ENCODE results near the gene CABP4. TPM values are rescaled to one million over a fixed set of nuclear protein-coding genes. Genes with fewer than 3 reads are reported as not detected.
"Not testable (repeated sequence)": the region's sequence is repeated elsewhere in the genome, so short reads cannot be mapped to it uniquely, and the experiment has no call there.

The CABP4 gene
- total RNA-seq, 2 experiments from 2014 or later, result 1.6 to 1.9 TPM

DNA sequence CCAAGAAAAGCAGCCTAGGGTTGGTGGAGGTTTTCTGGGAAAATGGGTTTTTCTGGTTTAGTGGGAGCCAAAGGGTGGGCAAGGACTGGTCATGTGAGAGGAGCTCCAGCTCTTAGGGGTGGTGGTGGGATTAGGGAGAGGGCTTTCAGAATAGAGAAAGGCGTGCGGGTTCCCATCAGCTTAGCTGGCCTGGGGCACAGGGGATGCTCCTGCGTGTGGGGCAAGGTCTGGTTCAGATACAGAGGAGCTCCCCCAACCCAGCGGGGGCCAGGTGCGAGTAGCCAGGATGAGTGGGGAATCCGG lies 13.3 kb downstream of the CABP4 start:
- ChIA-PET CTCF (interaction anchor here (0.6 to 3.2 kb wide), 12 partner anchors 16 to 115 kb away, joined by 3 to 21 read pairs (median 4); partner anchors contain the start of genes GPR152, PITPNM1, POLD4 and PPP1CA), POLR2A (interaction anchor here (0.6 to 8.7 kb wide), 7 partner anchors 9 to 146 kb away, joined by 3 to 103 read pairs (median 6); partner anchors contain the start of genes AIP and PTPRCAP)
- ATAC-seq (peak; percentile 2), DNase-seq (peak; percentile 39)
- H3K4me3 Mint-ChIP-seq, result peak overlapping the region; percentile 87
- no peaks in the 10 kb centered on the region for H3K9me3 Mint-ChIP-seq (ENCODE audit: insufficient read depth)
- H3K36me3 Mint-ChIP-seq (ENCODE audit: low read depth), result peaks cover 4% of the 10 kb centered on the region
- H3K27ac Mint-ChIP-seq, result peak overlapping the region; percentile 83
- H3K4me1 Mint-ChIP-seq (ENCODE audit: low read depth), result peaks cover 38% of the 10 kb centered on the region
- no peaks in the 10 kb centered on the region for H3K27me3 Mint-ChIP-seq (ENCODE audit: low read depth)

- no peaks in the 10 kb centered on the region for H3K9me3 Mint-ChIP-seq (ENCODE audit: insufficient read depth)
- ATAC-seq (peak; percentile 79), DNase-seq (peak; percentile 92)
- peaks cover 38% of the 10 kb centered on the region for H3K4me1 Mint-ChIP-seq (ENCODE audit: low read depth)
- peaks cover 4% of the 10 kb centered on the region for H3K36me3 Mint-ChIP-seq (ENCODE audit: low read depth)
- ChIA-PET POLR2A (interaction anchor here (0.6 to 8.7 kb wide), 8 partner anchors 10 to 146 kb away, joined by 3 to 103 read pairs (median 6); partner anchors contain the start of genes AIP and PTPRCAP), CTCF (interaction anchor here (0.6 to 3.2 kb wide), 13 partner anchors 10 to 116 kb away, joined by 3 to 21 read pairs (median 4); partner anchors contain the start of genes GPR152, POLD4, PPP1CA and PTPRCAP)
- peak within 1 kb of the TSS; percentile 83 for H3K27ac Mint-ChIP-seq
- H3K27me3 Mint-ChIP-seq (ENCODE audit: low read depth), result no peaks in the 10 kb centered on the region
- peak within 1 kb of the TSS; percentile 87 for H3K4me3 Mint-ChIP-seq
These were observed 13.8 kb downstream of the CABP4 start, which contains the start of gene TMEM134 for GRCh38 chr11:67468759-67469507. Gene TMEM134, minus strand, starts transcription at chr11:67469251. Its CDS starts 59 bp downstream, at chr11:67469192.

GRCh38 chr11:67469508-67469811 lies 14.3 kb downstream of the CABP4 start:
- Mint-ChIP-seq H3K27me3 (ENCODE audit: low read depth) (no peaks in the 10 kb centered on the region), H3K36me3 (ENCODE audit: low read depth) (peaks cover 4% of the 10 kb centered on the region), H3K9me3 (ENCODE audit: insufficient read depth) (no peaks in the 10 kb centered on the region), H3K4me3 (peak overlapping the region; percentile 77), H3K27ac (peak overlapping the region; percentile 82), H3K4me1 (ENCODE audit: low read depth) (peaks cover 33% of the 10 kb centered on the region)
- ChIA-PET CTCF (interaction anchor here (0.6 to 3.2 kb wide), 6 partner anchors 9 to 65 kb away, joined by 3 to 21 read pairs (median 3); partner anchors contain the start of gene PTPRCAP), POLR2A (interaction anchor here (0.7 to 8.7 kb wide), 6 partner anchors 15 to 60 kb away, joined by 3 to 103 read pairs (median 6); partner anchors contain the start of genes AIP and PTPRCAP)
- ATAC-seq (no peak), DNase-seq (no peak)

- Mint-ChIP-seq H3K4me3 (no peak overlapping the region), H3K36me3 (ENCODE audit: low read depth) (peaks cover under 1% of the 10 kb centered on the region), H3K27me3 (ENCODE audit: low read depth) (no peaks in the 10 kb centered on the region), H3K27ac (no peak overlapping the region), H3K9me3 (ENCODE audit: insufficient read depth) (no peaks in the 10 kb centered on the region), H3K4me1 (ENCODE audit: low read depth) (peaks cover 29% of the 10 kb centered on the region)
- ATAC-seq (no peak), DNase-seq (no peak)
- ChIA-PET CTCF (interaction anchor here (0.9 to 3.2 kb wide), 3 partner anchors 11 to 64 kb away, joined by 3 to 21 read pairs (median 6); partner anchors contain the start of gene PTPRCAP), POLR2A (interaction anchor here (0.8 to 8.7 kb wide), 4 partner anchors 14 to 63 kb away, joined by 4 to 103 read pairs (median 37); partner anchors contain the start of genes AIP and PTPRCAP)
These were observed 15.3 kb downstream of the CABP4 start for GRCh38 chr11:67470337-67471002.

DNA sequence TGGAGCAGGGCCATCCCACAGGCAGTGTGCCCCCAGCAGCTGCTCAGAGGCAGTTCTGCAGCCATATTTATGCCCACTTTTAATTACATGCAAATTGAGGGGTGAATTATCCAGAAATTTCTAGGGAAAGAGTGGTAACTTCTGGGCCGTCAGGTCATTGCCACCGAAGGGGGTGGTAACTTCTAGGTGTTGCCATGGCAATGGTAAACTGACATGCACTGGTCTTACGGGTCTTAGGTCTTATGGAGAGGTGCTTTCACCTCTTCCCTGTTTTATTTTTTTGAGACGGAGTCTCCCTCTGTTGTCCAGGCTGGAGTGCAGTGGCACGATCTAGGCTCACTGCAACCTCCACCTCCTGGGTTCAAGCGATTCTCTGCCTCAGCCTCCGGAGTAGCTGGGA lies 17.7 kb downstream of the CABP4 start:
- ATAC-seq, result no peak
- H3K9me3 Mint-ChIP-seq (ENCODE audit: insufficient read depth), result no peaks in the 10 kb centered on the region
- no peak overlapping the region for H3K27ac Mint-ChIP-seq
- H3K27me3 Mint-ChIP-seq (ENCODE audit: low read depth), result peaks cover 3% of the 10 kb centered on the region
- H3K36me3 Mint-ChIP-seq (ENCODE audit: low read depth), result no peaks in the 10 kb centered on the region
- DNase-seq, result no peak
- ChIA-PET POLR2A (interaction anchor here (0.9 to 8.7 kb wide), 2 partner anchors 8 to 12 kb away, joined by 3 to 70 read pairs; partner anchors contain the start of gene AIP), CTCF (no interaction called here)
- peaks cover 11% of the 10 kb centered on the region for H3K4me1 Mint-ChIP-seq (ENCODE audit: low read depth)
- no peak overlapping the region for H3K4me3 Mint-ChIP-seq

- not testable (repeated sequence) for H3K4me3 Mint-ChIP-seq; H3K36me3 Mint-ChIP-seq (ENCODE audit: low read depth); H3K9me3 Mint-ChIP-seq (ENCODE audit: insufficient read depth); H3K27ac Mint-ChIP-seq; H3K27me3 Mint-ChIP-seq (ENCODE audit: low read depth); DNase-seq; H3K4me1 Mint-ChIP-seq (ENCODE audit: low read depth); ATAC-seq
- CTCF ChIA-PET, result interaction anchor here (0.8 to 1.4 kb wide), 3 partner anchors 11 to 56 kb away, joined by 3 to 5 read pairs (median 3); partner anchors contain the start of gene RPS6KB2
- POLR2A ChIA-PET, result interaction anchor here (0.9 kb wide), 1 partner anchor 40 kb away, joined by 3 read pairs; no protein-coding TSS in a partner anchor
These were observed 21.5 kb downstream of the CABP4 start for GRCh38 chr11:67476692-67477091.

DNA sequence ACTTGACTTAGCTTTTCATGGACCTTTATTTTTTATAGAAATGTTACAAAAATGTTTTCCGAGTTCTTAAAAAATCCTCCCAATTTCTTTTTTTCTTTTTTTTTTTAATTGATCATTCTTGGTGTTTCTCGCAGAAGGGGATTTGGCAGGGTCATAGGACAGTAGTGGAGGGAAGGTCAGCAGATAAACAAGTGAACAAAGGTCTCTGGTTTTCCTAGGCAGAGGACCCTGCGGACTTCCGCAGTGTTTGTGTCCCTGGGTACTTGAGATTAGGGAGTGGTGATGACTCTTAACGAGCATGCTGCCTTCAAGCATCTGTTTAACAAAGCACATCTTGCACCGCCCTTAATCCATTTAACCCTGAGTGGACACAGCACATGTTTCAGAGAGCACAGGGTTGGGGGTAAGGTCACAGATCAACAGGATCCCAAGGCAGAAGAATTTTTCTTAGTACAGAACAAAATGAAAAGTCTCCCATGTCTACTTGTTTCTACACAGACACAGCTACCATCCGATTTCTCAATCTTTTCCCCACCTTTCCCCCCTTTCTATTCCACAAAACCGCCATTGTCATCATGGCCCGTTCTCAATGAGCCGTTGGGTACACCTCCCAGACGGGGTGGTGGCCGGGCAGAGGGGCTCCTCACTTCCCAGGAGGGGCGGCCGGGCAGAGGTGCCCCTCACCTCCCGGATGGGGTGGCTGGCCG lies 22.3 kb downstream of the CABP4 start:
- H3K4me1 Mint-ChIP-seq (ENCODE audit: low read depth); DNase-seq; CTCF ChIA-PET; H3K4me3 Mint-ChIP-seq; H3K36me3 Mint-ChIP-seq (ENCODE audit: low read depth); H3K27ac Mint-ChIP-seq; ATAC-seq; POLR2A ChIA-PET; H3K9me3 Mint-ChIP-seq (ENCODE audit: insufficient read depth); H3K27me3 Mint-ChIP-seq (ENCODE audit: low read depth): not testable (repeated sequence)

DNA sequence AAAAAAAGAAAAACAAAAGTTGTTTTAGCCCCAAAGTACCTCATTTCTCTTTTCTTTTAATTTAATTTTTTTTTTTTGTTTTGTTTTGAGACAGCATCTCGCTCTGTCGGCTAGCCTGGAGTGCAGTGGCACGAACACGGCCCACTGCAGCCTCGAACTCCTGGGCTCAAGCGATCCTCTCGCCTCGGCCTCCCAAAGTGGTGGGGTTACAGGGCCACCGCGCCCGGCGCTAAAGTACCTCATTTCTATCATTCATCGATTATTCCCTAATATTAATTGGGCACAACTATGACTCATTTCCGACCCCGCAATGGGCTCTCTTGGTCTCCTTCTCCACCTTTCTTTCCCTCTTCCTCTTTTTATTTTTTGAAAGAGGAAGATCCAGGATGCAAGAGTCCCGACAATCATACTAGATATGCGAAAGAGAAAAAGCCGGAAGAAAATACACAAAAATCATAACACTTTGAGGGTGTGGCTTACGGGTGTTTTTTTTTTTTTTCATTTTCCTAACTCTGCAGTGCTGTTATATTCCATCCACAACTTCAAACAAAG lies 27.2 kb downstream of the CABP4 start:
- H3K36me3 Mint-ChIP-seq (ENCODE audit: low read depth), result peaks cover 35% of the 10 kb centered on the region
- no peaks in the 10 kb centered on the region for H3K9me3 Mint-ChIP-seq (ENCODE audit: insufficient read depth)
- H3K27me3 Mint-ChIP-seq (ENCODE audit: low read depth), result peaks cover 5% of the 10 kb centered on the region
- peaks cover 46% of the 10 kb centered on the region for H3K4me1 Mint-ChIP-seq (ENCODE audit: low read depth)
- peak overlapping the region; percentile 93 for H3K4me3 Mint-ChIP-seq
- H3K27ac Mint-ChIP-seq, result peak overlapping the region; percentile 99
- DNase-seq (no peak), ATAC-seq (peak; percentile 6)
- ChIA-PET CTCF (interaction anchor here (0.7 to 2.9 kb wide), 7 partner anchors 23 to 131 kb away, joined by 3 to 9 read pairs (median 4); partner anchors contain the start of genes PITPNM1, PPP1CA and PTPRCAP), POLR2A (interaction anchor here (0.5 to 5.0 kb wide), 12 partner anchors 7 to 243 kb away, joined by 3 to 84 read pairs (median 4); partner anchors contain the start of genes PITPNM1, PPP1CA, PTPRCAP and TBC1D10C)

DNA sequence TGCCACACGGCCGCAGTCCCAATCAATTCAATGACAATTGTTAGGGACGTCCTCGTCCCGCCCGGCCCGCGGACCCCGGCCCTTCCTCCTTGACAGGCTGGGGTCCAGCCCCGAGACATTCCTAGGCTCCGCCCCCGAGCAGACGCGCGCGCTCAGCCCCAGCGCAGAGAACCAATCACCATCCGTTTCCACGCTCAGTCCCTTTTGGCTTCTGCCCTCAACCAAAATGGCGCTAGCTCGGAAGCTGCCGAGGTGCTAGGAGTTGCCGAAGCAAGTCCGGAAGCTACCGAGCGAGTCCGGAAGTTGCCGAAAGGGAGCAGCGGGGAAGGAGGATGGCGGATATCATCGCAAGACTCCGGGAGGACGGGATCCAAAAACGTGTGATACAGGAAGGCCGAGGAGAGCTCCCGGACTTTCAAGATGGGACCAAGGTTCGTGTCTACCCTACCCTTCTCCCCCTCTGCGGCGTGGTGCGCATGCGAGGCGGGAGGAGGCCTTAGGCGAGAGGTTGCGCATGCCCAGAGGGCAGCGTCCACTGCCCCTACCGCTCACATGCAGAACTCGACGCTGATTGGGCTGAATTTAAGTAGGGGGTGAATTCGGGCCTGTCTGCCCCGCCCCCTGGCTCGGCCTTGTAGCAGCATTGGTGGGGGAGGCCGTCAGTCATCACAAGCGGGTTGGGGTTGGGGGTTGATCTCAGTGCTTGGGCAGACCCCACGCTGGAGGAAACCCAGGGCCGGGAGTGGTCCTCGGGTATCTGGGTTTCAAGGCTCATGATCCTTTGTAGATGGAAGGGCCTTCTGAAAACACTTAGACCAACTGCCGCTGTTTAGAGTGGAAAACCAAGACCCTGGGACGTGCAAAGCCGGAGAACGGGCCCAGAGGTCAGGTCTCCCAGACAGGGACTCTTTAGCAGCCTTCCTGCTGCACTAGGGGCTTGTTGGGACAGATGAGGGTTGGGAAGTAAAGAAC lies 28.0 kb downstream of the CABP4 start, which contains the start of gene AIP:
AIP (plus strand) TSS at position 200 of the 972 bp plus-strand sequence; CDS start at position 333, 133 bp downstream.
- H3K4me1 Mint-ChIP-seq (ENCODE audit: low read depth), result peaks cover 53% of the 10 kb centered on the region

More for the DNA sequence above, 28.0 kb downstream of the CABP4 start, which contains the start of gene AIP:
- Mint-ChIP-seq H3K9me3 (ENCODE audit: insufficient read depth) (no peaks in the 10 kb centered on the region), H3K36me3 (ENCODE audit: low read depth) (peaks cover 43% of the 10 kb centered on the region), H3K27ac (peak within 1 kb of the TSS; percentile 99), H3K4me3 (peak within 1 kb of the TSS; percentile 93), H3K27me3 (ENCODE audit: low read depth) (peaks cover 5% of the 10 kb centered on the region)
- DNase-seq, result peak; percentile 99
- ChIA-PET POLR2A (interaction anchor here (0.5 to 5.0 kb wide), 15 partner anchors 8 to 244 kb away, joined by 3 to 84 read pairs (median 3); partner anchors contain the start of genes GPR152, PITPNM1, PPP1CA and PTPRCAP), CTCF (interaction anchor here (0.7 to 2.9 kb wide), 8 partner anchors 14 to 132 kb away, joined by 3 to 9 read pairs (median 4); partner anchors contain the start of genes PITPNM1, PPP1CA, PTPRCAP and TMEM134)
- ATAC-seq, result peak; percentile 87

All from activated CD8-positive, alpha-beta T cell treated with anti-CD3 and anti-CD28 coated beads, Interleukin-2, amount 10 ng/mL, durations not matched to agents 7 days and 5 days (primary cell).